RWPE2 (cell line): ENCODE results near the gene CXCR6.
"Not testable (repeated sequence)": the region's sequence is repeated elsewhere in the genome, so short reads cannot be mapped to it uniquely, and the experiment has no call there.

Source experiments
- ATAC-seq: fragments of 200-7000 bp; cut with Tn5 transposase; 3 replicates; pipeline ENCODE4 v1.9.1; 2021; ENCODE audit warnings: low read depth
- DNase-seq: peaks from one replicate; pipeline ENCODE4 v3.0.0-alpha.2; 2020; ENCODE audit warnings: low spot score
- H3K27ac ChIP-seq: fragments of 450-650 bp; 2 replicates; pipeline ENCODE4 v1.5.1; 2017; ENCODE audit warnings: mild to moderate bottlenecking; ENCODE audit not compliant: poor library complexity, severe bottlenecking
- H3K27me3 ChIP-seq: fragments of 250-450 bp; sonication (Bioruptor Pico); 2 replicates; pipeline ENCODE4 v1.5.1; 2021; ENCODE audit warnings: mild to moderate bottlenecking, moderate library complexity; ENCODE audit not compliant: insufficient read depth, poor library complexity, severe bottlenecking
- H3K36me3 ChIP-seq: fragments of 250-450 bp; sonication (Bioruptor Pico); 2 replicates; pipeline ENCODE4 v1.5.1; 2020; ENCODE audit warnings: low read depth, mild to moderate bottlenecking, moderate library complexity
- H3K4me1 ChIP-seq: fragments of 250-450 bp; sonication (Bioruptor Pico); 2 replicates; pipeline ENCODE4 v1.5.1; 2021; ENCODE audit warnings: mild to moderate bottlenecking, moderate library complexity; ENCODE audit not compliant: insufficient read depth, poor library complexity, severe bottlenecking
- H3K4me3 ChIP-seq: fragments of 250-450 bp; sonication (Bioruptor Pico); 2 replicates; pipeline ENCODE4 v1.5.1; 2021; ENCODE audit warnings: mild to moderate bottlenecking, moderate library complexity; ENCODE audit not compliant: severe bottlenecking
- H3K9me3 ChIP-seq: fragments of 250-450 bp; sonication (Bioruptor Pico); 2 replicates; pipeline ENCODE4 v1.5.1; 2021; ENCODE audit warnings: mild to moderate bottlenecking, moderate library complexity; ENCODE audit not compliant: severe bottlenecking
- CTCF ChIP-seq: fragments of 450-650 bp; IDR thresholded peaks from one replicate; pipeline ENCODE4 v1.5.1; 2017; ENCODE audit warnings: mild to moderate bottlenecking, moderate library complexity; ENCODE audit not compliant: poor library complexity, severe bottlenecking

CXCR6 gene

GRCh38 chr3:45995236-45996192, 52.2 kb downstream of the CXCR6 start, which contains the start of gene FYCO1:
FYCO1 (minus strand) TSS chr3:45995824; CDS start chr3:45984910, 10,914 bp downstream.
- no peak for TF ChIP-seq CTCF
- DNase-seq, result peak; percentile 92
- Histone ChIP-seq H3K9me3 (no peaks in the 10 kb centered on the region), H3K4me1 (no peaks in the 10 kb centered on the region), H3K4me3 (peak within 1 kb of the TSS; percentile 90), H3K36me3 (no peaks in the 10 kb centered on the region), H3K27me3 (no peaks in the 10 kb centered on the region), H3K27ac (no peak within 1 kb of the TSS)
- peak; percentile 99 for ATAC-seq

GRCh38 chr3:45997499-45997898, 54.2 kb downstream of the CXCR6 start:
- ATAC-seq, H3K36me3 ChIP-seq, DNase-seq, H3K9me3 ChIP-seq, H3K27ac ChIP-seq, H3K4me1 ChIP-seq, H3K27me3 ChIP-seq, H3K4me3 ChIP-seq: not testable (repeated sequence)

GRCh38 chr3:45997942-45998341, 54.7 kb downstream of the CXCR6 start:
- H3K9me3 ChIP-seq, result no peaks in the 10 kb centered on the region
- TF ChIP-seq CTCF, result no peak
- DNase-seq, result no peak
- H3K4me1 ChIP-seq, result no peaks in the 10 kb centered on the region
- ATAC-seq, result no peak
- no peak overlapping the region for H3K4me3 ChIP-seq
- no peak overlapping the region for H3K27ac ChIP-seq
- H3K36me3 ChIP-seq, result no peaks in the 10 kb centered on the region
- no peaks in the 10 kb centered on the region for H3K27me3 ChIP-seq
